HCT116 (cell line): ENCODE data around the gene FHL2. TPM values are rescaled to one million over a fixed set of nuclear protein-coding genes. Genes with fewer than 3 reads are reported as not detected.

Experiments used
- ATAC-seq: fragments of 200-7000 bp; cut with Tn5 transposase; 2 replicates; pipeline ENCODE4 v1.9.1; 2020; ENCODE audit warnings: mild to moderate bottlenecking, moderate library complexity
- BruUV-seq: library from RNA; stranded (reverse); fragments of 400-500 nt; replicated peaks from 2 replicates; lab custom pipeline; 2021; lab: Mats Ljungman, UMichigan
- CTCF ChIA-PET: fragments of 300-600 bp; sonication (Branson Sonifier 250); formaldehyde crosslinking; loops from one replicate; lab custom pipeline; 2021; ENCODE audit warnings: antibody characterized with exemption; lab: Charles Lee
- POLR2A ChIA-PET: fragments of 300-600, 350-600 bp; sonication (Branson Sonifier 250); formaldehyde crosslinking; loops from one replicate; lab custom pipeline; 2021; ENCODE audit warnings: antibody characterized with exemption; lab: Charles Lee
- RAD21 ChIA-PET, 2 experiments: fragments of 300-600 bp; sonication (Branson Sonifier 250); formaldehyde crosslinking; loops; one replicate each; lab custom pipeline; 2023; ENCODE audit warnings: low total read pairs in 2 of 2; ENCODE audit not compliant: uncharacterized antibody in 2 of 2, unreplicated experiment in 2 of 2, low non-redundant PET in 1 of 2; lab: Charles Lee
- DNase-seq: peaks from one replicate; pipeline ENCODE4 v3.0.0-alpha.2; 2010; ENCODE audit warnings: low read depth, low spot score
- H2AFZ ChIP-seq: fragments of 200-600 bp; shearing (Covaris generic), sonication (generic); 2 replicates; pipeline ENCODE4 v1.6.1; 2017; ENCODE audit warnings: low read depth, mixed run types, mixed read lengths, antibody characterized with exemption, low read length; ENCODE audit not compliant: poor library complexity, severe bottlenecking
- H3K27ac ChIP-seq: 2 replicates; pipeline ENCODE4 v1.5.1; 2012; ENCODE audit warnings: low read depth, low read length
- H3K27me3 ChIP-seq: fragments of 200-600 bp; sonication (generic); 2 replicates; pipeline ENCODE4 v1.6.1; 2016; ENCODE audit warnings: mixed run types, low read length, mixed read lengths; ENCODE audit not compliant: insufficient read depth
- H3K36me3 ChIP-seq, 2 experiments: fragments of 200-500 bp in 1 of 2; fragments of 200-600 bp in 1 of 2; sonication (Bioruptor generic) in 1 of 2; sonication (generic) in 1 of 2; 2 replicates each; pipeline versions ENCODE4 v1.5.1 to v1.6.1; 2014 to 2016; ENCODE audit warnings: low read length in 2 of 2, inconsistent platforms in 1 of 2, mixed read lengths in 1 of 2, mixed run types in 1 of 2; ENCODE audit not compliant: insufficient read depth in 2 of 2, control insufficient read depth in 1 of 2
- H3K4me1 ChIP-seq, 2 experiments: fragments of 200-600 bp in 1 of 2; sonication (generic) in 1 of 2; 2 replicates each; pipeline versions ENCODE4 v1.5.1 to v1.6.1; 2012 to 2017; ENCODE audit warnings: low read length in 2 of 2, inconsistent platforms in 1 of 2, mild to moderate bottlenecking in 1 of 2, mixed read lengths in 1 of 2, mixed run types in 1 of 2, moderate library complexity in 1 of 2; ENCODE audit not compliant: insufficient read depth in 2 of 2, control insufficient read depth in 1 of 2
- H3K4me2 ChIP-seq: fragments of 200-600 bp; sonication (generic); 2 replicates; pipeline ENCODE4 v1.6.1; 2017; ENCODE audit warnings: mixed run types, low read length, mixed read lengths
- H3K4me3 ChIP-seq, 2 experiments: fragments of 200-600 bp in 1 of 2; sonication (generic) in 1 of 2; replicated peaks in 1 of 2; 2 replicates each; pipeline ENCODE4 v1.5.1; 2011 to 2016; ENCODE audit warnings: low read length in 2 of 2, control low read depth in 1 of 2, low read depth in 1 of 2, mild to moderate bottlenecking in 1 of 2, mixed read lengths in 1 of 2, mixed run types in 1 of 2
- H3K79me2 ChIP-seq: fragments of 200-600 bp; sonication (generic); 2 replicates; pipeline ENCODE4 v1.6.1; 2017; ENCODE audit warnings: mild to moderate bottlenecking, mixed run types, low read length, moderate library complexity, mixed read lengths; ENCODE audit not compliant: insufficient read depth
- H3K9ac ChIP-seq: fragments of 200-600 bp; sonication (generic); 2 replicates; pipeline ENCODE4 v1.6.1; 2016; ENCODE audit warnings: low read length, mixed read lengths
- H3K9me2 ChIP-seq: fragments of 200-600 bp; sonication (generic), shearing (Covaris generic); 2 replicates; pipeline ENCODE4 v1.6.1; 2017; ENCODE audit warnings: mixed run types, mild to moderate bottlenecking, moderate library complexity; ENCODE audit not compliant: insufficient read depth
- H3K9me3 ChIP-seq, 2 experiments: fragments of 200-500 bp in 1 of 2; fragments of 200-600 bp in 1 of 2; sonication (Bioruptor generic) in 1 of 2; sonication (generic) in 1 of 2; 2 replicates each; pipeline ENCODE4 v1.6.1; 2014 to 2017; ENCODE audit warnings: low read length in 2 of 2, mixed read lengths in 2 of 2, inconsistent platforms in 1 of 2, low read depth in 1 of 2, mild to moderate bottlenecking in 1 of 2, mixed run types in 1 of 2, moderate library complexity in 1 of 2; ENCODE audit not compliant: control insufficient read depth in 1 of 2, insufficient read depth in 1 of 2
- H4K20me1 ChIP-seq: fragments of 200-600 bp; sonication (generic), shearing (Covaris generic); 2 replicates; pipeline ENCODE4 v1.6.1; 2017; ENCODE audit warnings: mixed run types, mild to moderate bottlenecking, moderate library complexity; ENCODE audit not compliant: insufficient read depth
- CBX3 ChIP-seq: IDR thresholded peaks from 2 replicates; pipeline ENCODE4 v1.6.1; 2012; ENCODE audit warnings: low read depth
- EGR1 ChIP-seq: IDR thresholded peaks from 2 replicates; pipeline ENCODE4 v1.6.1; 2012; ENCODE audit warnings: low read depth
- ELF1 ChIP-seq: IDR thresholded peaks from 2 replicates; pipeline ENCODE4 v1.6.1; 2012; ENCODE audit warnings: low read depth, borderline replicate concordance
- EZH2 ChIP-seq: fragments of 200-600 bp; sonication (generic); IDR thresholded peaks from 2 replicates; pipeline ENCODE4 v1.6.1; 2017; ENCODE audit warnings: antibody characterized with exemption, mixed run types
- POLR2A ChIP-seq: IDR thresholded peaks from 2 replicates; pipeline ENCODE4 v1.7.0; 2011; ENCODE audit warnings: borderline replicate concordance; ENCODE audit not compliant: insufficient read depth, insufficient read length; ENCODE audit errors: extremely low read depth
- RAD21 ChIP-seq: IDR thresholded peaks from 2 replicates; pipeline ENCODE4 v1.6.1; 2012; ENCODE audit warnings: low read depth, mild to moderate bottlenecking
- SP1 ChIP-seq: IDR thresholded peaks from 2 replicates; pipeline ENCODE4 v1.6.1; 2012; ENCODE audit warnings: low read depth
- SRF ChIP-seq: IDR thresholded peaks from 2 replicates; pipeline ENCODE4 v1.6.1; 2012; ENCODE audit warnings: low read depth
- TCF7L2 ChIP-seq: IDR thresholded peaks from 2 replicates; pipeline ENCODE4 v1.7.0; 2011; ENCODE audit warnings: borderline replicate concordance, inconsistent platforms; ENCODE audit not compliant: insufficient read depth, insufficient read length; ENCODE audit errors: extremely low read depth
- ZFX ChIP-seq: fragments of 450-650 bp; IDR thresholded peaks from 2 replicates; pipeline ENCODE4 v1.6.1; 2017
- ZNF274 ChIP-seq: fragments of 200-500 bp; sonication (Bioruptor generic); IDR thresholded peaks from 2 replicates; pipeline ENCODE4 v1.6.1; 2014; ENCODE audit warnings: mild to moderate bottlenecking, low read depth, low read length, inconsistent platforms
- intact Hi-C: fragments of 100-400 bp; cut with micrococcal nuclease; formaldehyde crosslinking; loops from 2 replicates; pipeline ENCODE4 v1.10.0; 2022
- total RNA-seq: library from RNA; stranded (reverse); gene quantifications from one replicate; pipeline ENCODE4 v1.2.1, GENCODE V29; 2021; ENCODE audit not compliant: unreplicated experiment
- TF ChIP-seq, protein P1 (sequence below): IDR thresholded peaks from 2 replicates; pipeline ENCODE4 v1.6.1; 2012
- TF ChIP-seq, protein P2 (sequence below): IDR thresholded peaks from 2 replicates; pipeline ENCODE4 v1.6.1; 2012
- TF ChIP-seq, protein P3 (sequence below), 3 experiments: fragments of 200-600 bp in 1 of 3; sonication (generic) in 1 of 3; IDR thresholded peaks in 2 of 3; conservative IDR thresholded peaks in 1 of 3; 2 replicates each; pipeline ENCODE4 v1.5.1; 2012 to 2017; ENCODE audit warnings: low read depth in 2 of 3, low read length in 2 of 3, antibody characterized with exemption in 1 of 3, borderline replicate concordance in 1 of 3, control low read depth in 1 of 3, mild to moderate bottlenecking in 1 of 3, mixed read lengths in 1 of 3, mixed run types in 1 of 3, moderate library complexity in 1 of 3; ENCODE audit not compliant: insufficient read depth in 1 of 3

Gene FHL2
- total RNA-seq, 1 experiment from 2014 or later: 86.6 TPM

DNA sequence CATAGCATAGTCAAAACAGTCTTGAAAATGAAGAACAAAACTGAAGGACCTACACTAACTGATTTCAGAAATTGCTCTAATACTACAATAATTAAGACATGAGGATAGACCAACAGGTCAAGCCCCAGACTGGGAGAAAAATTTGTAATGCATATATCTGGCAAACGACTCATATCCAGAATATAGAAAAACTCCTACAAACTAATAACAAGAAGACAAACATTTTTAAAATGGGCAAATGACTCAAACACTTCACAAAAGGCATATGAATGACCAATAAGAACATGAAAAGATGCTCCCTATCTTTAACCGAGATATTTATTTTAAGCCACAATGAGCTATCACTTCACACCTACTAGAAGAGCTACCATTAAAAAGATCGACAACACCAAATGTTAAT lies 83.5 kb downstream of the FHL2 start:
- Histone ChIP-seq H3K9ac (no peak overlapping the region), H3K36me3 (no peaks in the 10 kb centered on the region), H3K9me3 (no peaks in the 10 kb centered on the region), H3K4me2 (no peak overlapping the region), H3K4me1 (peaks cover 0 to 3% of the 10 kb centered on the region in 2 experiments; a peak in 1 of 4 replicates), H3K79me2 (peaks cover 74% of the 10 kb centered on the region), H4K20me1 (0 out of 2 replicates have a peak, but pooled peaks cover 3% of the 10 kb centered on the region), H3K27ac (no peak overlapping the region), H3K9me2 (no peaks in the 10 kb centered on the region), H3K4me3 (no peak overlapping the region), H3K27me3 (no peaks in the 10 kb centered on the region), H2AFZ (no peak overlapping the region)
- intact Hi-C loops: no loop called here
- RAD21 ChIA-PET: no interaction called here
- DNase-seq: no peak
- no peak for TF ChIP-seq TCF7L2
- TF ChIP-seq, protein P1, sequence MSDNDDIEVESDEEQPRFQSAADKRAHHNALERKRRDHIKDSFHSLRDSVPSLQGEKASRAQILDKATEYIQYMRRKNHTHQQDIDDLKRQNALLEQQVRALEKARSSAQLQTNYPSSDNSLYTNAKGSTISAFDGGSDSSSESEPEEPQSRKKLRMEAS: no peak
- no peak for TF ChIP-seq ZNF274
- TF ChIP-seq, protein P2, sequence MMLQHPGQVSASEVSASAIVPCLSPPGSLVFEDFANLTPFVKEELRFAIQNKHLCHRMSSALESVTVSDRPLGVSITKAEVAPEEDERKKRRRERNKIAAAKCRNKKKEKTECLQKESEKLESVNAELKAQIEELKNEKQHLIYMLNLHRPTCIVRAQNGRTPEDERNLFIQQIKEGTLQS: no peak
- TF ChIP-seq, protein P3, sequence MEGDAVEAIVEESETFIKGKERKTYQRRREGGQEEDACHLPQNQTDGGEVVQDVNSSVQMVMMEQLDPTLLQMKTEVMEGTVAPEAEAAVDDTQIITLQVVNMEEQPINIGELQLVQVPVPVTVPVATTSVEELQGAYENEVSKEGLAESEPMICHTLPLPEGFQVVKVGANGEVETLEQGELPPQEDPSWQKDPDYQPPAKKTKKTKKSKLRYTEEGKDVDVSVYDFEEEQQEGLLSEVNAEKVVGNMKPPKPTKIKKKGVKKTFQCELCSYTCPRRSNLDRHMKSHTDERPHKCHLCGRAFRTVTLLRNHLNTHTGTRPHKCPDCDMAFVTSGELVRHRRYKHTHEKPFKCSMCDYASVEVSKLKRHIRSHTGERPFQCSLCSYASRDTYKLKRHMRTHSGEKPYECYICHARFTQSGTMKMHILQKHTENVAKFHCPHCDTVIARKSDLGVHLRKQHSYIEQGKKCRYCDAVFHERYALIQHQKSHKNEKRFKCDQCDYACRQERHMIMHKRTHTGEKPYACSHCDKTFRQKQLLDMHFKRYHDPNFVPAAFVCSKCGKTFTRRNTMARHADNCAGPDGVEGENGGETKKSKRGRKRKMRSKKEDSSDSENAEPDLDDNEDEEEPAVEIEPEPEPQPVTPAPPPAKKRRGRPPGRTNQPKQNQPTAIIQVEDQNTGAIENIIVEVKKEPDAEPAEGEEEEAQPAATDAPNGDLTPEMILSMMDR (IDR thresholded peaks at IDR 0.05 in 2 of 3, conservative IDR thresholded peaks at IDR 0.05 in 1 of 3; ENCODE audit: borderline replicate concordance in 1 of 3, insufficient read depth in 1 of 3, low read depth in 2 of 3, low read length in 2 of 3): no peak
- TF ChIP-seq SRF: no peak
- no TSS peak for BruUV-seq
- ATAC-seq: no peak
- CTCF ChIA-PET: interaction anchor here (0.5 to 1.1 kb wide), 2 partner anchors 14 to 15 kb away, joined by 3 to 4 read pairs; no protein-coding TSS in a partner anchor
- POLR2A ChIA-PET: no interaction called here

DNA sequence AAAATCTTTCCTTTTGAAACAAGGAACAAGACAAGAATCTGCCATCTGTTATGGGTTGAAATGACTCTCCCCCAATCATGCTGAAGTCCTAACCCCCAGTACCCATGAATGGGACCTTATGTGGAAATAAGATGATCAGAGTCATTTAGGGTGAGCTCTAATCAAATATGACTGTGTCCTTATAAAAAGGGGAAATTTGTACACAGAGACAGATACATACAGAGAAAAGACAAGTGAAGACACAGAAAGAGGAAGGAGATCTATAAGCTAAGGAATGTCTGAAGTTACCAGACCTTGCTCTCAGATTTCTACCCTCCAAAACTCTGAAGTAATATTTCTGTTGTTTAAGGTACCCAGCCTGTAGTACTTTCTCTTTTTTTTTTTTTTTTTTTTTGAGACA lies 85.0 kb downstream of the FHL2 start:
- Histone ChIP-seq H3K27me3 (no peaks in the 10 kb centered on the region), H3K4me3 (no peak overlapping the region), H3K9ac (no peak overlapping the region), H3K9me3 (no peaks in the 10 kb centered on the region), H3K79me2 (peaks cover 78% of the 10 kb centered on the region), H3K4me2 (no peak overlapping the region), H3K36me3 (no peaks in the 10 kb centered on the region), H2AFZ (no peak overlapping the region), H3K27ac (no peak overlapping the region), H3K9me2 (no peaks in the 10 kb centered on the region), H3K4me1 (no peaks in the 10 kb centered on the region), H4K20me1 (0 out of 2 replicates have a peak, but pooled peaks cover 3% of the 10 kb centered on the region)
- no peak for TF ChIP-seq CBX3
- TF ChIP-seq ELF1: no peak
- TF ChIP-seq EZH2: no peak
- TF ChIP-seq TCF7L2: no peak
- no peak for TF ChIP-seq EGR1
- TF ChIP-seq SP1: no peak
- TF ChIP-seq, protein P1: no peak
- TF ChIP-seq RAD21: no peak
- no peak for TF ChIP-seq ZFX
- TF ChIP-seq POLR2A: no peak
- no TSS peak for BruUV-seq
- ChIA-PET CTCF (no interaction called here), POLR2A (no interaction called here), RAD21 (no interaction called here)
- intact Hi-C loops: no loop called here
- DNase-seq: no peak
- ATAC-seq: no peak
